ENCODE measurements around the gene ALKBH3.

ALKBH3 gene

DNA sequence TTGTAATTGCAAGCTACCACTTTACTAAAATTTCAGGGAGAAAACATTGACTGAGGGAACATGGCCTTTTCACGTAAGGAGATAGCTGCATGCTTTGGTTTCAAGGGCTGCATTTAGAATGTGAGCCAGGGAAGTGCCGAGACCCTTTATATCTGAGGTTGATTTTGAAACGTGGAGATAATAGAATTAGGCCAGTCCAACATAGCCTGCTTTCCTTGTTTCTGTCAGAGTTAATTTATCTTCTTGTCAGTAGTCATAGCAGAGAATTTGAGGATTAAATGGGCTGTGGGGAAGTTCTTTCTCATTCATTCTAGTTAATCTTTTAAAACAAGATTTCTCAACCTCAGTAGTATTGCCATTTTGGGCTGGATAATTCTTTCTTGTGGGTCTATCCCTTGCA, 12.2 kb downstream of the ALKBH3 start:
- Histone ChIP-seq H3K9ac (ENCODE audit: insufficient read length, low read depth) (no peak overlapping the region), H3K9me3 (ENCODE audit: insufficient read depth, low read length) (no peaks in the 10 kb centered on the region), H3K4me3 (ENCODE audit: insufficient read length, low read depth) (no peak overlapping the region), H3K36me3 (ENCODE audit: insufficient read depth, insufficient read length, low read length) (peaks cover 77% of the 10 kb centered on the region), H3K27me3 (ENCODE audit: insufficient read depth, insufficient read length) (no peaks in the 10 kb centered on the region), H3K4me1 (ENCODE audit: insufficient read depth, insufficient read length) (no peaks in the 10 kb centered on the region)
- TF ChIP-seq SUZ12 (IDR thresholded peaks at IDR 0.05; ENCODE audit: extremely low read depth, insufficient read depth, insufficient read length), result no peak
- TF ChIP-seq ZNF274 (IDR thresholded peaks at IDR 0.05; ENCODE audit: low read depth, low read length), result no peak
- TF ChIP-seq YY1 (IDR thresholded peaks at IDR 0.05; ENCODE audit: insufficient read depth, insufficient read length), result no peak
- DNase-seq (ENCODE audit: low read depth, low spot score), result no peak

- TF ChIP-seq SUZ12 (IDR thresholded peaks at IDR 0.05; ENCODE audit: extremely low read depth, insufficient read depth, insufficient read length), result no peak
- no peak for TF ChIP-seq YY1 (IDR thresholded peaks at IDR 0.05; ENCODE audit: insufficient read depth, insufficient read length)
- TF ChIP-seq ZNF274 (IDR thresholded peaks at IDR 0.05; ENCODE audit: low read depth, low read length), result no peak
- no peak for DNase-seq (ENCODE audit: low read depth, low spot score)
- H3K9ac ChIP-seq (ENCODE audit: insufficient read length, low read depth), result no peak overlapping the region
- H3K4me1 ChIP-seq (ENCODE audit: insufficient read depth, insufficient read length), result no peaks in the 10 kb centered on the region
- H3K36me3 ChIP-seq (ENCODE audit: insufficient read depth, insufficient read length, low read length), result peaks cover 86% of the 10 kb centered on the region
- no peaks in the 10 kb centered on the region for H3K27me3 ChIP-seq (ENCODE audit: insufficient read depth, insufficient read length)
- H3K9me3 ChIP-seq (ENCODE audit: insufficient read depth, low read length), result no peaks in the 10 kb centered on the region
- H3K4me3 ChIP-seq (ENCODE audit: insufficient read length, low read depth), result no peak overlapping the region
Observed at GRCh38 chr11:43894546-43894945, 13.9 kb downstream of the ALKBH3 start.

DNA sequence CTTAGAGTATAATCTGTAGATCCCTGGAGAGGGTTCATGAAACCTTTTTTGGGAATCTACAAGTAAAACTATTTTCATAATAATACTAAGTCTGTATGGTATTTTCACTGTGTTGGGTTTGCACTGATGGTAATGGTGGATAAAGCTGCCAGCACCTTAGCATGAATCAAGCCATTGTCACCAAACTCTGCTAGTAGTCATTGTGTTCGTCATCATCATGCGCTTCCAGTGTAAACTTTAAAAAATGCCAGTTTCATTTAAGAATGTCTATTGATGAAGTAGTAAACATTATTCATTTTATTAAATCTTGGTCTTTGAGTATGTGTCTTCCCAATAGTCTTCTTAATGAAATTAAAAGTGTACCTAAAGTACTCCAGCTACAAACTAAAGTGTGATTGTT, 15.0 kb downstream of the ALKBH3 start:
- Histone ChIP-seq H3K9me3 (ENCODE audit: insufficient read depth, low read length) (no peaks in the 10 kb centered on the region), H3K27me3 (ENCODE audit: insufficient read depth, insufficient read length) (no peaks in the 10 kb centered on the region), H3K36me3 (ENCODE audit: insufficient read depth, insufficient read length, low read length) (peaks cover 79% of the 10 kb centered on the region), H3K4me3 (ENCODE audit: insufficient read length, low read depth) (no peak overlapping the region), H3K4me1 (ENCODE audit: insufficient read depth, insufficient read length) (no peaks in the 10 kb centered on the region), H3K9ac (ENCODE audit: insufficient read length, low read depth) (no peak overlapping the region)
- DNase-seq (ENCODE audit: low read depth, low spot score), result no peak
- TF ChIP-seq ZNF274 (IDR thresholded peaks at IDR 0.05; ENCODE audit: low read depth, low read length) (no peak), YY1 (IDR thresholded peaks at IDR 0.05; ENCODE audit: insufficient read depth, insufficient read length) (no peak), SUZ12 (IDR thresholded peaks at IDR 0.05; ENCODE audit: extremely low read depth, insufficient read depth, insufficient read length) (no peak)

- no peak for DNase-seq (ENCODE audit: low read depth, low spot score)
- H3K36me3 ChIP-seq (ENCODE audit: insufficient read depth, insufficient read length, low read length), result peaks cover 74% of the 10 kb centered on the region
Observed at GRCh38 chr11:43898574-43898973, 17.9 kb downstream of the ALKBH3 start.

DNA sequence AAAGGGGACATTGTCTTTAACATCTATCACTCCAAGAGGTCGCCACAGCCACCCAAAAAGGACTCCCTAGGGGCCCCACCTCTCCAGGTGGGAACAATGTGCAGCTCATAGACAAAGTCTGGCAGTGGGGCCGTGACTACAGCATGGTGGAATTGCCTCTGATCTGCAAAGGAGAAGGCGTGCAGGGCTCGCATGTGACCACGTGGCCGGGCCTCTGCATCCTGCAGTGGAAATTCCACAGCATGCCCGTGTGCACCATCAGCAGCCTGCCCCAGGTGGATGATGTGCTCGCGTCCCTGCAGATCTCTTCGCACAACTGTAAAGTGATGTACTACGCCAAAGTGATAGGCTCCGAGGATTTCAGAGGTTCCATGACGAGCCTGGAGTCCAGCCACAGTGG, 18.5 kb downstream of the ALKBH3 start:
- TF ChIP-seq YY1 (IDR thresholded peaks at IDR 0.05; ENCODE audit: insufficient read depth, insufficient read length) (no peak), ZNF274 (IDR thresholded peaks at IDR 0.05; ENCODE audit: low read depth, low read length) (no peak), SUZ12 (IDR thresholded peaks at IDR 0.05; ENCODE audit: extremely low read depth, insufficient read depth, insufficient read length) (no peak)
- Histone ChIP-seq H3K9ac (ENCODE audit: insufficient read length, low read depth) (no peak overlapping the region), H3K27me3 (ENCODE audit: insufficient read depth, insufficient read length) (no peaks in the 10 kb centered on the region), H3K9me3 (ENCODE audit: insufficient read depth, low read length) (no peaks in the 10 kb centered on the region), H3K4me3 (ENCODE audit: insufficient read length, low read depth) (no peak overlapping the region), H3K36me3 (ENCODE audit: insufficient read depth, insufficient read length, low read length) (peaks cover 76% of the 10 kb centered on the region), H3K4me1 (ENCODE audit: insufficient read depth, insufficient read length) (no peaks in the 10 kb centered on the region)
- no peak for DNase-seq (ENCODE audit: low read depth, low spot score)

More at GRCh38 chr11:43898574-43898973, 17.9 kb downstream of the ALKBH3 start:
- H3K9ac ChIP-seq (ENCODE audit: insufficient read length, low read depth), result no peak overlapping the region
- H3K4me1 ChIP-seq (ENCODE audit: insufficient read depth, insufficient read length), result no peaks in the 10 kb centered on the region
- no peaks in the 10 kb centered on the region for H3K9me3 ChIP-seq (ENCODE audit: insufficient read depth, low read length)
- H3K4me3 ChIP-seq (ENCODE audit: insufficient read length, low read depth), result no peak overlapping the region
- no peak for TF ChIP-seq SUZ12 (IDR thresholded peaks at IDR 0.05; ENCODE audit: extremely low read depth, insufficient read depth, insufficient read length)
- no peak for TF ChIP-seq ZNF274 (IDR thresholded peaks at IDR 0.05; ENCODE audit: low read depth, low read length)
- TF ChIP-seq YY1 (IDR thresholded peaks at IDR 0.05; ENCODE audit: insufficient read depth, insufficient read length), result no peak
- H3K27me3 ChIP-seq (ENCODE audit: insufficient read depth, insufficient read length), result no peaks in the 10 kb centered on the region

DNA sequence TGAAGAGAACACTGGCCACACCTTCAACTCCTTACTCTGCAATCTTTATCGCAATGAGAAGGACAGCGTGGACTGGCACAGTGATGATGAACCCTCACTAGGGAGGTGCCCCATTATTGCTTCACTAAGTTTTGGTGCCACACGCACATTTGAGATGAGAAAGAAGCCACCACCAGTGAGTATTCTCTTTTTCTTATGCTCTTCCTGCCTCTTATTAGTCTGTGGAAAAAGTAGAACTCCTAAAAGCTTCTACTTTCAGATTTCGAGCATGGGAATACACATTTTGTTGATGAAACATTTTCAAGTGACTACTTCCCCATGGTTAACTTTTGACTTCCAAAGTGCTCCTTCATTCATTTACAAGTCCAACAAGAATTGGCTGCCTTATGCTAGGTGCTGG, 20.9 kb downstream of the ALKBH3 start:
- DNase-seq (ENCODE audit: low read depth, low spot score), result no peak
- no peak overlapping the region for H3K9ac ChIP-seq (ENCODE audit: insufficient read length, low read depth)
- no peaks in the 10 kb centered on the region for H3K9me3 ChIP-seq (ENCODE audit: insufficient read depth, low read length)
- H3K4me3 ChIP-seq (ENCODE audit: insufficient read length, low read depth), result no peak overlapping the region
- no peak for TF ChIP-seq SUZ12 (IDR thresholded peaks at IDR 0.05; ENCODE audit: extremely low read depth, insufficient read depth, insufficient read length)
- TF ChIP-seq YY1 (IDR thresholded peaks at IDR 0.05; ENCODE audit: insufficient read depth, insufficient read length), result no peak
- no peak for TF ChIP-seq ZNF274 (IDR thresholded peaks at IDR 0.05; ENCODE audit: low read depth, low read length)
- peaks cover 65% of the 10 kb centered on the region for H3K36me3 ChIP-seq (ENCODE audit: insufficient read depth, insufficient read length, low read length)
- H3K27me3 ChIP-seq (ENCODE audit: insufficient read depth, insufficient read length), result no peaks in the 10 kb centered on the region
- H3K4me1 ChIP-seq (ENCODE audit: insufficient read depth, insufficient read length), result no peaks in the 10 kb centered on the region

GRCh38 chr11:43903078-43903477, 22.4 kb downstream of the ALKBH3 start:
- Histone ChIP-seq H3K36me3 (ENCODE audit: insufficient read depth, insufficient read length, low read length) (peaks cover 58% of the 10 kb centered on the region), H3K4me3 (ENCODE audit: insufficient read length, low read depth) (no peak overlapping the region), H3K27me3 (ENCODE audit: insufficient read depth, insufficient read length) (no peaks in the 10 kb centered on the region), H3K4me1 (ENCODE audit: insufficient read depth, insufficient read length) (no peaks in the 10 kb centered on the region), H3K9me3 (ENCODE audit: insufficient read depth, low read length) (no peaks in the 10 kb centered on the region), H3K9ac (ENCODE audit: insufficient read length, low read depth) (no peak overlapping the region)
- no peak for TF ChIP-seq SUZ12 (IDR thresholded peaks at IDR 0.05; ENCODE audit: extremely low read depth, insufficient read depth, insufficient read length)
- TF ChIP-seq YY1 (IDR thresholded peaks at IDR 0.05; ENCODE audit: insufficient read depth, insufficient read length), result no peak
- TF ChIP-seq ZNF274 (IDR thresholded peaks at IDR 0.05; ENCODE audit: low read depth, low read length), result no peak
- no peak for DNase-seq (ENCODE audit: low read depth, low spot score)

All from NT2/D1 (cell line).